GM18520 (cell line): Measurements from ENCODE around the gene RIBC2.
"Not testable (repeated sequence)": the region's sequence is repeated elsewhere in the genome, so short reads cannot be mapped to it uniquely, and the experiment has no call there.

ENCODE experiments used
- ATAC-seq: cut with Tn5 transposase; IDR thresholded peaks from one replicate; pipeline ENCODE4 v1.9.1; 2021; ENCODE audit not compliant: unreplicated experiment

RIBC2 gene

GRCh38 chr22:45423524-45423923 lies 10.0 kb downstream of the RIBC2 start:
- ATAC-seq: no peak

DNA sequence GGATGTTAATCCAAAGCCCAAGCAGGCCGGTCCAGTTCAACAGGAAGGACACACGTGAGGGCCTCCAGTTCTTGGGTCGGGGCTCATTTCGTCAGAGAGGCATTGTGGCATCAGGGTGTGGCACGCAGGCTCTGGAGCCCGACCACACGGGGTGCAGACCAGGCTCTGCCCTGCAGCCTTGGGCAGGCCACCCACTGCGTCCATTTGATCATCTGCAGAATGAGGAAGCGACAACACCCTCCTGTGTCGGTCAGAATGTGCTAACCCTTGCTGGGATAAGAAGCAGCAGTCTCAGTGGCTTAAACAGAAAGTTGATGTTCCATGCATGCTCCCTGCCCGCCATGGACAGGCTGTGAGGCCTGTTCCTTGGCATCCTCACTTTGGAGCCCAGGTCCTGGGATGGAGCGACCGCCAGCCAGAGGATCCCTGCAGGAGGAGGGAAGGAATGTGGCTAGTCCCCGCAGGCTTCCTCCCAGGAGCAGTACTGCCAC lies 10.8 kb downstream of the RIBC2 start:
- no peak for ATAC-seq

DNA sequence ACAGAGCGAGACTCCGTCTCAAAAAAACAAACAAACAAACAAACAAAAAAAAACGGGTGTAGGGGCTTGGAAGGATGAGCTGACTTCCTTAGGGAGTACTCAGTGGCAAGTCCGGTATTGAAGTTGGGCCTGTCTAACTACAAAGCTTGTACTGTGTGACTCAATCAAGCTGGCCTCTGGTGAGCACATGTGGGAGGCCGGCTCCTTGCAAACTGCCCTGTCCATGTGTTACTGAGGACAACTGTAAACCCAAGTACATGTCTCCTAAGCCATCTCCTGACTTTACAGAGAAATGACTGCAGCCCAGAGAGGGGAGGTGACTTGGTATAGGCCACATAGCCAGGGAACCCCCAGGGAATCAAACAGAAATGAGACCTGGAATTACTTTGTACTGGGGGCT lies 11.6 kb downstream of the RIBC2 start:
- no peak for ATAC-seq

- ATAC-seq: no peak
These were observed 12.2 kb downstream of the RIBC2 start for GRCh38 chr22:45425531-45426265.

DNA sequence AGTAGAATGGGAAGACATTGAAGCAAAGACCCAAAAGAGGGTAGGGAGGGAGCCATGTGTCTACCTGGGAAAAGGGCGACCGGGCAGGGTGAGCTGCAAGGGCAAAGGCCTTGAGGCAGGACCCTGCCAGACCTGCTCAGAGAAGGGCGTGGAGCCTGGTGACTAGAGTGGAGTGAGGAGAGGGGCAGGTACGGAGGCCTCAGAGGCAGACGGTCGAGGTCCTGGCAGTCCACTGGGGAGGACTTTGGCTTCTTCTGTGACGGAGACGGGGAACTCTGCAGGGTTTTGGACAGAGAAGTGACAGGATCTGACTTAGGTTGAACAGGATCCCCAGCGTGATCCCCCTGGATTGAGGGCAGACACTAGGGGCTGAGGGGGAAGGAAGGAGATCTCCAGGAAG lies 12.9 kb downstream of the RIBC2 start:
- ATAC-seq: no peak

DNA sequence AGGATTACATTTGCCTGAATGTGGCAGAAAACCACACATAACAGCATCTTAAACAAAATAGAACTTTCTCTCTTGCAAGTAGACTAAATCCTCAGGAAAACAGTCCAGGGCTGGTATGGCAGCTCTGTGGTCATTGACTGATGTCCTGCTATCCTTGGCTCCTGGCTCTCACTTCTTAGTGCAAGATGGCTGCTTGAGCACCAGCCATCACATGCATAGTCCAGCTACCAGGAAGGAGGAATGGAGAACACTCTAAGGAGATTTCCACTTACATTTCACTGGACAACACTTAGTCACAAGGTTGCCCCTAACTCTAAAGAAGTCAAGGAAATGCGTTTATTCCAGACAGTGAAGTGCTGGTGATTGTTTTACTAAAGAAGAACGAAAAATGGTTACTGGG lies 13.6 kb downstream of the RIBC2 start:
- no peak for ATAC-seq

DNA sequence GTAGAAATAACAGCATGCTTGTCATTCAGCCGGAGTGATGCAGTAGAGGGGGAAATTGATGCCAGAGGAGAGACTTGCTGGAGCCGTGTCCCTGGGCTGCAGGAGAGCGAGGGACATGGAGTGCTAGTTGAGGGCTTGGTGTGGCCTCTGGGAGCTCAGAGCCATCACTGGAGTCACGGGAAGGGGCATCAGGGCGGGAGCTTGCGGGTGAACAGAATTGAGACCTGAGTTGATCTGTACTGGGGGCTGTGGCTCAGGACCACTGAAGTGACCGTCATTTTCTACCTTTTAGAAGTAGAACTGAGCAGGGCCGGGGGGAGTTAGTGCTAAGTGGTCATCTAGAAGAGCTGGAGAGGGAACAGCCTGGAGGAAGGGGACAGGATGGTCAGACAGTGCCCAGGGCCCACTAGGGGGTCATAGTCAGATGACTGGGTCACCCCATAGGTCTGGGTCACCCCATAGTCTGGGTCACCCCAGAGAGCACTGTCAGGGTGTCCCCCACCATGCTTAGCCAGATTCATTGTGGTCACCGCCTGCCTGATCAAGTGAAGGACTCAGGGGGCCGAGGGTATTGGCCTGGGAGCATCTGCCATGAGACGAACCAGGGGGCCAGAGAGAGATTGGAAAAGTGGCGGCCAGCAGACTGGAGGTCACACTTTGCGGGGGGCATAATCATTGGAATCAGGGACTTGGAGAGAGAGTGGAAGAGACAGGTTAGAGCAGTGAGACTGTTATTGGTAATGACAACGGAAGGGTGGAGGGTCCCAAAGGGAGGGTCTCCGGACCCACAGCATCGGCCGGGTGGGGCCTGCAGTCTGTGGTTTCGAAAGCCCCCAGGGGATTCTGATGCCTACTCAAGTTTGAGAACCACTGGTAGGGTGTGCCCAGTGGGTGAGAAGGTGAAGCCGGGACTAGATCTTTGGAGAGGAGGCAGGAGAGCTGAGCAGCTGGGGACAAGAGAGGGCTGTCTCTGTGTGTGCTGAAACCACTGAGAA lies 15.2 kb downstream of the RIBC2 start:
- ATAC-seq: no peak

- ATAC-seq: no peak
These were observed 15.9 kb downstream of the RIBC2 start for GRCh38 chr22:45429424-45429823.

DNA sequence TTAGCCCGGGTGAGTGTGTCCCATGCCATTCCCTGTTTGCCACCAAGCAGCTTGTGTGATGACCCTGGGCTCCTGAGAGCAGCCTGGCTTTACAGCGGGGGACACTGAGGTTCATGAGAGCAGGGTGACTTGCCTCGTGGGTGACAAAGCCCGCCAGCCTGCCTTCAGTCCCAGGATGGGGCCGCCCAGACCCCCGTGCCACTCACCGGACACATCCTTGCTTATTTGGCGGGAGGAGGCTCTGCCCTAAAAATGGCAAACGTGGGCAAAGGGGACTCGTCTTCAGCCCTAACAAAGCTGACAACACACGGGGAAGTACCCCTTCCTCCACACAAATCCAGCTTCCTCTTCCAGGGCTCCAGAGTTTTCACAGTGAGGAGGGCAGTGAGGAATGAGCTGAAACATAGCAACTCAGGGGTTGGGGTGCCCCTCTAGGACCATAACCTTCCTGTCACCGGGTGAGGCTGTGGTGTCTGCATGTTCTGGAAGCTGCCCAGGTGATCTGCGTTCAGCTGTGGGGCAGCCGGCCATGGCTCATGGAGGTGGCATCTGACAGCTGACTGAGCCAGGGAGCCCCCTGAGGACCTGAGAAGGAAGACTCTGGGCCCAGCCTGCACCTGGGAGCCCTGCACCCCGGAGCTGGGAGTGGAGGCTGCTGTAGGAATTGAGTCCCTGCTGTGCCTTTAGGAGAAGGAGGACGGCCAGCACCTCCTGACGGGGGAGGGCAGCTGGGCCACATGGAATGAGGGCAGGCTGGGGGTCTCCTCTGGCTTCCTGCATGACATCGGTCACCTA lies 16.7 kb downstream of the RIBC2 start:
- no peak for ATAC-seq

- ATAC-seq: no peak
These were observed 17.4 kb downstream of the RIBC2 start for GRCh38 chr22:45430871-45431270.

GRCh38 chr22:45434981-45435380 lies 21.5 kb downstream of the RIBC2 start:
- ATAC-seq: no peak

- no peak for ATAC-seq
These were observed 22.1 kb downstream of the RIBC2 start for GRCh38 chr22:45435544-45436139.

DNA sequence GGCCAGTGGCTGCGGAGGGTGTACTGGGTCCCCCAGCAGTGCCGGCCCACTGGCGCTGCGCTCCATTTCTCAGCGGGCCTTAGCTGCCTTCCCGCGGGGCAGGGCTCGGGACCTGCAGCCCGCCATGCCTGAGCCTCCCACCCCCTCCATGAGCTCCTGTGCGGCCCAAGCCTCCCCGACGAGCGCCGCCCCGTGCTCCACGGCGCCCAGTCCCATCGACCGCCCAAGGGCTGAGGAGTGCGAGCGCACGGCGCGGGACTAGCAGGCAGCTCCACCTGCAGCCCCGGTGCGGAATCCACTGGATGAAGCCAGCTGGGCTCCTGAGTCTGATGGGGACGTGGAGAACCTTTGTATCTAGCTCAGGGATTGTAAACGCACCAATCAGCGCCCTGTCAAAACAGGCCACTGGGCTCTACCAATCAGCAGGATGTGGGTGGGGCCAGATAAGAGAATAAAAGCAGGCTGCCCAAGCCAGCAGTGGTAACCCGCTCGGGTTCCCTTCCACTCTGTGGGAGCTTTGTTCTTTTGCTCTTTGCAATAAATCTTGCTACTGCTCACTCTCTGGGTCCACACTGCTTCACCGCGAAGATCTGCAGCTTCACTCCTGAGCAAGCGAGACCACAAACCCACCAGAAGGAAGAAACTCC lies 23.5 kb downstream of the RIBC2 start:
- ATAC-seq: not testable (repeated sequence)

- no peak for ATAC-seq
These were observed 24.8 kb downstream of the RIBC2 start for GRCh38 chr22:45438336-45438735.

- ATAC-seq: not testable (repeated sequence)
These were observed 27.2 kb downstream of the RIBC2 start for GRCh38 chr22:45440688-45441087.

DNA sequence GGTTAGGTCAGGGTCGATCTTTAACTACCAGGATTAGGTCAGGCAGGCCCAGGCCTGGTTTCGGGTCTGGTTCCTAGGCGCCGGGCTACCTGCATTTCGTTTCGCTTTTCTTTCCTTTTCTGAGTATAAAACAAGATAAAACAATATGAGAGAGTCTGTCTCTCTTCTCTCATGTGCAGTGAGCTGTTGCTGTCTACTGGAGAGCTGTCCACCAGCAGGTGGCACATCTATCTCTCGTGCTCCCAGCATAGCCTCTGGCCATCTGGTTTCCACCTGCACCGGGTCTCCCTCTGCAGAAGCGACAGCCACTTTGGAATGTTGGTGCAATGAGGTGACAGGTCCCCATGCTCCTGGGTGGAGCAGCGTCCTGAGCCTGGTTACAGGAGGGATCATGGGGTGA lies 27.6 kb downstream of the RIBC2 start:
- no peak for ATAC-seq

GRCh38 chr22:45442116-45442515 lies 28.6 kb downstream of the RIBC2 start:
- no peak for ATAC-seq

GRCh38 chr22:45444168-45444567 lies 30.7 kb downstream of the RIBC2 start:
- no peak for ATAC-seq

DNA sequence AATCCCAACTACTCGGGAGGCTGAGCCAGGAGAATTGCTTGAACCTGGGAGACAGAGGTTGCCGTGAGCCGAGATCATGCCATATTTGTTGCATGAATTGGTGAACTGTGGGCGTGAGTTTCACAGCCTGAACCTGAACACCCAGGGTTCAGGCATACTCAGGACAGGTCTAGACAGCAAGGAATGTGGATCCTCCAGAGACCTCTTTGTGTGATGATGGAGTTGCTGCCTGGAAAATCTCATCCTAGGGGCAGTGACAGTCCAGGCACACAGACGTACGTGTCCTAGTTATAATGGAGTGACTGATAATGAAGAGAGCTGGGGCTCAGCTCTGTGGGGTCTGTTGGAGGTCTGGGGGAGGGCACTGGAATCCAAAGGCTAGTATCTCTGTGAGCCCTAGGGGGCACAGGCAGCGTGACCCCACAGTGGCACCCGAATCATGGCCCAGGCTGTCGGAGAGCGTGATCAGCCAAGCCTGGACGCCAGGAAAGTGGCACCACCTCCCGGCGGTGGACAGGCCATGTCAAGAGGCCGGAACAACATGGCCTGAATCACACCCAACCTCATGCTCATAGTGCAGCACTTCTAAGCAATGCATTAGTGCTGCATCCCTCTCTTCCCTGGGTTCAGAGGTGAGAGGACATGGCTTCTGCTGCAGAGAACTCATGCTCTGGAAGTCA lies 31.7 kb downstream of the RIBC2 start:
- ATAC-seq: no peak

DNA sequence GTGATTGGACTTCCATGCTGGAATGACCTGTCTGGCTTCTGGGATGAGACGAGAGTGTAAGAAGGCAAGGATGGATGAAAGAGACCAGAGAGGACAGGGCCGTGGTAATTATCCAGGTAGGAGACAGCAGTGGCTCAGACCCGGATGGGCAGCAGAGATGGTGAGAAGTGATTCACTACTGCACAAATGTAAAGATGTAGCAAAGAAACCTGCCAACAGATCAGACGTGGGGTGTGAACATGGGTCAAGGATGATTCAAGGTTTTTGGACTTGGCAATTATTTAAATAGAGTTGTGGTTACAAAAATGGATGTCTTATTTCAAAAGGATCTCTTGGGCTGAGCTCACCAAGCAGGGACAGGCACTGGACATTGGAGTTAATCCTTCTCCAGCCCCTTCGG lies 32.7 kb downstream of the RIBC2 start:
- no peak for ATAC-seq
